HepG2 (cell line): ENCODE data around the gene SUV39H2. TPM values are rescaled to one million over a fixed set of nuclear protein-coding genes. Genes with fewer than 3 reads are reported as not detected.

Source experiments
- DNMT1 ChIP-seq: sonication (generic); formaldehyde crosslinking; IDR thresholded peaks from 2 replicates; pipeline ENCODE4 v1.5.1; 2020; ENCODE audit warnings: mild to moderate bottlenecking, missing genetic modification reagents
- DPF2 ChIP-seq: sonication (generic); formaldehyde crosslinking; IDR thresholded peaks from 2 replicates; pipeline ENCODE4 v1.4.0; 2020; ENCODE audit warnings: mild to moderate bottlenecking, low read depth, missing genetic modification reagents, borderline replicate concordance
- HNRNPUL1 ChIP-seq: fragments of 200-400 bp; formaldehyde crosslinking; IDR thresholded peaks from 2 replicates; pipeline ENCODE4 v1.6.1; 2017; ENCODE audit warnings: low read depth, mild to moderate bottlenecking, low read length, moderate library complexity
- NFE2L2 ChIP-seq: fragments of 150-350 bp; IDR thresholded peaks from 2 replicates; pipeline ENCODE4 v1.6.1; 2014; ENCODE audit warnings: low read length
- NFYC ChIP-seq: IDR thresholded peaks from 2 replicates; pipeline ENCODE4 v1.6.1; 2016; ENCODE audit warnings: missing genetic modification reagents, missing compliant biosample characterization
- TBL1XR1 ChIP-seq: fragments of 150-350 bp; IDR thresholded peaks from 2 replicates; pipeline ENCODE4 v1.6.1; 2014; ENCODE audit warnings: borderline replicate concordance, low read length; ENCODE audit not compliant: partially characterized antibody
- TBP ChIP-seq: sonication (generic); formaldehyde crosslinking; IDR thresholded peaks from 2 replicates; pipeline ENCODE4 v1.5.0; 2020; ENCODE audit warnings: missing genetic modification reagents
- TBX3 ChIP-seq: fragments of 450-650 bp; IDR thresholded peaks from 2 replicates; pipeline ENCODE4 v1.6.1; 2017; ENCODE audit warnings: antibody characterized with exemption, mild to moderate bottlenecking, inconsistent platforms, borderline replicate concordance
- TOE1 ChIP-seq: sonication (generic); formaldehyde crosslinking; IDR thresholded peaks from 2 replicates; pipeline ENCODE4 v1.4.0; 2020; ENCODE audit warnings: mild to moderate bottlenecking, missing genetic modification reagents
- XRCC5 ChIP-seq: fragments of 200-400 bp; formaldehyde crosslinking; optimal IDR thresholded peaks from 2 replicates; pipeline ENCODE3; 2017; ENCODE audit warnings: mild to moderate bottlenecking, low read length
- ZC3H4 ChIP-seq: sonication (generic); formaldehyde crosslinking; IDR thresholded peaks from 2 replicates; pipeline ENCODE4 v1.4.0; 2020; ENCODE audit warnings: missing genetic modification reagents, borderline replicate concordance
- ZFP36L2 ChIP-seq: sonication (generic); formaldehyde crosslinking; IDR thresholded peaks from 2 replicates; pipeline ENCODE4 v1.4.0; 2020; ENCODE audit warnings: missing genetic modification reagents
- ZNF256 ChIP-seq: sonication (generic); formaldehyde crosslinking; conservative IDR thresholded peaks from 2 replicates; pipeline ENCODE4 v1.4.0; 2020; ENCODE audit warnings: missing genetic modification reagents
- ZNF530 ChIP-seq: sonication (generic); formaldehyde crosslinking; IDR thresholded peaks from 2 replicates; pipeline ENCODE4 v1.5.0; 2020; ENCODE audit warnings: low read depth, mild to moderate bottlenecking, missing genetic modification reagents
- ZNF549 ChIP-seq: sonication (generic); formaldehyde crosslinking; IDR thresholded peaks from 2 replicates; pipeline ENCODE4 v1.5.0; 2020; ENCODE audit warnings: missing genetic modification reagents
- ZNF550 ChIP-seq: sonication (generic); formaldehyde crosslinking; IDR thresholded peaks from 2 replicates; pipeline ENCODE4 v1.4.0; 2020; ENCODE audit warnings: mild to moderate bottlenecking, missing genetic modification reagents, borderline replicate concordance
- ZNF615 ChIP-seq: sonication (generic); formaldehyde crosslinking; IDR thresholded peaks from 2 replicates; pipeline ENCODE4 v1.5.0; 2020; ENCODE audit warnings: mild to moderate bottlenecking, missing genetic modification reagents, borderline replicate concordance
- ZNF720 ChIP-seq: sonication (generic); formaldehyde crosslinking; IDR thresholded peaks from 2 replicates; pipeline ENCODE4 v1.4.0; 2020; ENCODE audit warnings: missing genetic modification reagents
- ZNF790 ChIP-seq: sonication (generic); formaldehyde crosslinking; IDR thresholded peaks from 2 replicates; pipeline ENCODE4 v1.8.0; 2022; ENCODE audit warnings: missing genetic modification reagents, mild to moderate bottlenecking, borderline replicate concordance
- polyA plus RNA-seq, 8 experiments: library from polyadenylated mRNA; depleted of rRNA in 3 of 8; stranded (reverse) in 7 of 8; unstranded in 1 of 8; fragments of >200 nt; fragmentation: Illumina TruSeq in 4 of 8; extraction: Trizol in 4 of 8; gene quantifications; 2 replicates each; pipeline versions ENCODE4 v1.2.1 to v1.2.3, GENCODE V29; 2011 to 2016; ENCODE audit warnings: low read depth in 4 of 8, missing spikeins in 1 of 8, mixed read lengths in 1 of 8; ENCODE audit not compliant: insufficient read depth in 1 of 8
- total RNA-seq, 5 experiments: library from RNA; depleted of rRNA; stranded (reverse); fragments of >200 nt; fragmentation: Illumina TruSeq; extraction: Trizol; gene quantifications; 2 replicates each; pipeline ENCODE4 v1.2.3, GENCODE V29; 2016; ENCODE audit warnings: low read depth in 1 of 5
- TF ChIP-seq, protein P1 (sequence below): sonication (generic); formaldehyde crosslinking; IDR thresholded peaks from 2 replicates; pipeline ENCODE4 v1.8.1; 2022; ENCODE audit warnings: mild to moderate bottlenecking, missing genetic modification reagents
- TF ChIP-seq, protein P2 (sequence below): sonication (generic); formaldehyde crosslinking; IDR thresholded peaks from 2 replicates; pipeline ENCODE4 v1.8.0; 2022; ENCODE audit warnings: mild to moderate bottlenecking, missing genetic modification reagents, borderline replicate concordance
- TF ChIP-seq, protein P3 (sequence below): sonication (generic); formaldehyde crosslinking; IDR thresholded peaks from 2 replicates; pipeline ENCODE4 v1.4.0; 2020; ENCODE audit warnings: missing genetic modification reagents, borderline replicate concordance
- TF ChIP-seq, protein P4 (sequence below): IDR thresholded peaks from 2 replicates; pipeline ENCODE4 v1.6.1; 2016
- TF ChIP-seq, protein P5 (sequence below): sonication (generic); formaldehyde crosslinking; IDR thresholded peaks from 2 replicates; pipeline ENCODE4 v1.5.1; 2020; ENCODE audit warnings: missing genetic modification reagents, mild to moderate bottlenecking, borderline replicate concordance

The SUV39H2 gene
- total and polyA plus RNA-seq, 2 of the 13 experiments (the other 11 are each of a cell fraction or from before 2014, with no cell fraction given): 9.0 to 44.3 TPM

DNA sequence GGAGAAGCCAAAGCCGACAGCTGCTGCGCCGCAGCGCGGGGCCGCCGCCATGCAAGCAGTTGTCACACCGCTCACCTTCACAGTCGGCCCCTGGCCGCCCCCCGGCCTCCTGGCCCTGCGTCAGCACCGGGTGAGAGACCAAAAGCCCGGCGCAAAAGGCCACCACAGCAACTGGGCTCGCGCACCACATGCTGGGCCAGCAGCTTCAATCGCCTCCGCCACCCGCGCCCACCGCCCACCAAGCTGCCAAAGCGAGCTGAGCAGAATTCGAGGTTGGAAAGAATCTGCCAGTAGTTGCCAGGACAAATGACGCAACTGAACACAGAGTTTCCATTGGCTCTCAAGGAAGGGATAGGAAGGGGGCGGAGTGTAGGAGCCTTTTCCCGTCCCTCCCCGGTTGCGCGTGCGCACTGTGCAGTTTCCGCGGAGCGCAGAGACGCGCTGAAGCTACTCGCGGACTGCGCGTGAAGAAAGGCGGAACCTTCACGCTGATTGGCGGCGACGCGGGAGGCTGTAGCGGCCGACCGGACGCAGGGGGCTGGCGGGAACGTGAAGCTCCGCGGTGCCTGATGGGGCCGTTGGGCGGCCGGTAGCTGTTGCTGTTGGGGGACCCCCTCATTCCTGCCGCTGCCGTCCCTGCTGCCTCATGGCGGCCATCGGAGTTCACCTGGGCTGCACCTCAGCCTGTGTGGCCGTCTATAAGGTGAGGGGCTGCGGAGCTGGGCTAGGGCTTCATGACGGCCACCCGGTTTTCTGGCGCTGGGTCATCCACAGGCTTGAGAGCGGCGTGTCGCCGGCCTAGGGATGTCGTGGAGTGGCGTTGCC lies 40.7 kb upstream of the SUV39H2 start, which contains the start of the genes CDNF, HSPA14 and MSANTD7 (continued):
- TF ChIP-seq, protein P1, sequence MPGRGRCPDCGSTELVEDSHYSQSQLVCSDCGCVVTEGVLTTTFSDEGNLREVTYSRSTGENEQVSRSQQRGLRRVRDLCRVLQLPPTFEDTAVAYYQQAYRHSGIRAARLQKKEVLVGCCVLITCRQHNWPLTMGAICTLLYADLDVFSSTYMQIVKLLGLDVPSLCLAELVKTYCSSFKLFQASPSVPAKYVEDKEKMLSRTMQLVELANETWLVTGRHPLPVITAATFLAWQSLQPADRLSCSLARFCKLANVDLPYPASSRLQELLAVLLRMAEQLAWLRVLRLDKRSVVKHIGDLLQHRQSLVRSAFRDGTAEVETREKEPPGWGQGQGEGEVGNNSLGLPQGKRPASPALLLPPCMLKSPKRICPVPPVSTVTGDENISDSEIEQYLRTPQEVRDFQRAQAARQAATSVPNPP (CRISPR knock-in tag): no peak
- TF ChIP-seq ZNF530 (no peak), TOE1 (CRISPR knock-in tag) (peak; percentile 55; the same call in 1 of the 2 replicates), TBL1XR1 (no peak), ZFP36L2 (CRISPR knock-in tag) (no peak), ZNF615 (CRISPR knock-in tag) (no peak), XRCC5 (peak; percentile 78), TBX3 (no peak), ZNF550 (CRISPR knock-in tag) (0 out of 2 replicates have a peak, but pooled peaks have one; percentile 68), TBP (CRISPR knock-in tag) (no peak), ZNF256 (CRISPR knock-in tag) (no peak), DNMT1 (CRISPR knock-in tag) (0 out of 2 replicates have a peak, but pooled peaks have one; percentile 34), ZNF790 (CRISPR knock-in tag) (no peak), HNRNPUL1 (peak; percentile 36; the same call in 1 of the 2 replicates), DPF2 (CRISPR knock-in tag) (no peak), NFYC (CRISPR knock-in tag) (peak; percentile 90), ZNF549 (CRISPR knock-in tag) (no peak), ZC3H4 (CRISPR knock-in tag) (no peak), NFE2L2 (no peak), ZNF720 (CRISPR knock-in tag) (no peak)
- TF ChIP-seq, protein P2, sequence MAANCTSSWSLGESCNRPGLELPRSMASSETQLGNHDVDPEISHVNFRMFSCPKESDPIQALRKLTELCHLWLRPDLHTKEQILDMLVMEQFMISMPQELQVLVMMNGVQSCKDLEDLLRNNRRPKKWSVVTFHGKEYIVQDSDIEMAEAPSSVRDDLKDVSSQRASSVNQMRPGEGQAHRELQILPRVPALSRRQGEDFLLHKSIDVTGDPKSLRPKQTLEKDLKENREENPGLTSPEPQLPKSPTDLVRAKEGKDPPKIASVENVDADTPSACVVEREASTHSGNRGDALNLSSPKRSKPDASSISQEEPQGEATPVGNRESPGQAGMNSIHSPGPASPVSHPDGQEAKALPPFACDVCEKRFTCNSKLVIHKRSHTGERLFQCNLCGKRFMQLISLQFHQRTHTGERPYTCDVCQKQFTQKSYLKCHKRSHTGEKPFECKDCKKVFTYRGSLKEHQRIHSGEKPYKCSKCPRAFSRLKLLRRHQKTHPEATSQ (CRISPR knock-in tag): no peak
- TF ChIP-seq, protein P3, sequence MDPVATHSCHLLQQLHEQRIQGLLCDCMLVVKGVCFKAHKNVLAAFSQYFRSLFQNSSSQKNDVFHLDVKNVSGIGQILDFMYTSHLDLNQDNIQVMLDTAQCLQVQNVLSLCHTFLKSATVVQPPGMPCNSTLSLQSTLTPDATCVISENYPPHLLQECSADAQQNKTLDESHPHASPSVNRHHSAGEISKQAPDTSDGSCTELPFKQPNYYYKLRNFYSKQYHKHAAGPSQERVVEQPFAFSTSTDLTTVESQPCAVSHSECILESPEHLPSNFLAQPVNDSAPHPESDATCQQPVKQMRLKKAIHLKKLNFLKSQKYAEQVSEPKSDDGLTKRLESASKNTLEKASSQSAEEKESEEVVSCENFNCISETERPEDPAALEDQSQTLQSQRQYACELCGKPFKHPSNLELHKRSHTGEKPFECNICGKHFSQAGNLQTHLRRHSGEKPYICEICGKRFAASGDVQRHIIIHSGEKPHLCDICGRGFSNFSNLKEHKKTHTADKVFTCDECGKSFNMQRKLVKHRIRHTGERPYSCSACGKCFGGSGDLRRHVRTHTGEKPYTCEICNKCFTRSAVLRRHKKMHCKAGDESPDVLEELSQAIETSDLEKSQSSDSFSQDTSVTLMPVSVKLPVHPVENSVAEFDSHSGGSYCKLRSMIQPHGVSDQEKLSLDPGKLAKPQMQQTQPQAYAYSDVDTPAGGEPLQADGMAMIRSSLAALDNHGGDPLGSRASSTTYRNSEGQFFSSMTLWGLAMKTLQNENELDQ (CRISPR knock-in tag): no peak
- TF ChIP-seq, protein P4, sequence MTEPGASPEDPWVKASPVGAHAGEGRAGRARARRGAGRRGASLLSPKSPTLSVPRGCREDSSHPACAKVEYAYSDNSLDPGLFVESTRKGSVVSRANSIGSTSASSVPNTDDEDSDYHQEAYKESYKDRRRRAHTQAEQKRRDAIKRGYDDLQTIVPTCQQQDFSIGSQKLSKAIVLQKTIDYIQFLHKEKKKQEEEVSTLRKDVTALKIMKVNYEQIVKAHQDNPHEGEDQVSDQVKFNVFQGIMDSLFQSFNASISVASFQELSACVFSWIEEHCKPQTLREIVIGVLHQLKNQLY (CRISPR knock-in tag): no peak
- TF ChIP-seq, protein P5, sequence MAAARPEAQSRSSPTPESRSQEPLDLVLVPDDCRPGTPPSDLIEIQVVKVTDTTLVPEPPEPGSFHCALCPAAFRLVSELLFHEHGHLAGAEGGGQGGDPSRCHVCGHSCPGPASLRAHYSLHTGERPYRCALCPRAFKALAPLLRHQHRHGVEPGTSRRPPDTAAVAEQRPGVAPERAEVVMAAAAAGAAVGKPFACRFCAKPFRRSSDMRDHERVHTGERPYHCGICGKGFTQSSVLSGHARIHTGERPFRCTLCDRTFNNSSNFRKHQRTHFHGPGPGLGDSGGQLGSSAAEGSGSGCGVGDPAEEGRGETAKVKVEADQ (CRISPR knock-in tag): peak; percentile 63; the same call in 1 of the 2 replicates
